Heart left ventricle (tissue), 13 donors: Measurements from ENCODE around the gene CNOT6L.

Experiments used
- CTCF ChIP-seq, 12 donors: fragments of 200-600 bp; sonication (generic) in 4 of 12; IDR thresholded peaks; one replicate each; pipeline versions ENCODE4 v1.5.0 to v1.8.0; 2018 to 2022; ENCODE audit warnings: antibody characterized with exemption in 12 of 12, mild to moderate bottlenecking in 5 of 12
- POLR2A ChIP-seq, 2 donors: fragments of 450-650 bp; IDR thresholded peaks; one replicate each; pipeline ENCODE4 v1.6.1; 2017; ENCODE audit warnings: antibody characterized with exemption in 2 of 2, mild to moderate bottlenecking in 2 of 2, moderate library complexity in 2 of 2
- donor health status: ischemic (EF 13 %, LVEDD 7.1; RV severe dilation, severe dysfunction).
- donor health status: DM: no; HTN: yes; CAD: no.
- donor health status: DM: no; HTN: no; CAD: no.
- donor health status: ischemic (EF 25% LVEDD 6.9; RV normal size, moderate dysfunction).
- donor health status: ischemic (EF 25% LVEDD 5.7; RV mildly dilated, moderate dysfunction).
- donor health status: ischemic (EF 35%, LVEDD 5.7; RV mildly dilated, moderate dysfunction).
- donor health status: nonischemic (EF 11% LVEDD 7.7; RV severe dilation, severe dysfunction).
- donor health status: DM: yes; HTN: yes; CAD: no.
- donor health status: PGD.
- donor health status: ischemic (EF 29% LVEDD 5.4; RV normal size, mild dysfunction).
- donor health status: nonischemic (EF 23%, LVEDD 6.1; RV moderate dilation, normal function).

- TF ChIP-seq CTCF (IDR thresholded peaks at IDR 0.05) (no peak), POLR2A (IDR thresholded peaks at IDR 0.05) (no peak)
Measured at GRCh38 chr4:77815636-77816035, 3.5 kb downstream of the CNOT6L start.
